Left ventricle myocardium inferior (tissue), 1 donor: ENCODE data around the gene DDX10. TPM values are rescaled to one million over a fixed set of nuclear protein-coding genes. Genes with fewer than 3 reads are reported as not detected.

Experiments used
- DNase-seq: peaks from one replicate; pipeline ENCODE4 v3.0.0-alpha.2; 2020
- H3K27ac ChIP-seq: fragments of 200-600 bp; replicated peaks from 2 replicates; pipeline ENCODE4 v1.8.0; 2021
- H3K27me3 ChIP-seq: fragments of 200-600 bp; 2 replicates; pipeline ENCODE4 v1.8.0; 2021; ENCODE audit warnings: low read depth
- H3K36me3 ChIP-seq: fragments of 200-600 bp; 2 replicates; pipeline ENCODE4 v1.8.0; 2021
- H3K4me1 ChIP-seq: fragments of 200-600 bp; 2 replicates; pipeline ENCODE4 v1.8.0; 2021
- H3K4me3 ChIP-seq: fragments of 200-600 bp; 2 replicates; pipeline ENCODE4 v1.8.0; 2021; ENCODE audit warnings: mild to moderate bottlenecking, moderate library complexity
- H3K9me3 ChIP-seq: fragments of 200-600 bp; replicated peaks from 2 replicates; pipeline ENCODE4 v1.8.0; 2021
- intact Hi-C: fragments of 100-400 bp; cut with micrococcal nuclease; formaldehyde crosslinking; loops from one replicate; pipeline ENCODE4 v1.11.0; 2022
- total RNA-seq: library from RNA; stranded (reverse); fragmentation: NEBNext Ultra II Directional; extraction: Animal tissue kit (Norgen Biotek cat#: 25700); gene quantifications from one replicate; pipeline ENCODE4 v1.2.1, GENCODE V29; 2021
- TF ChIP-seq, protein P1 (sequence below): fragments of 200-600 bp; IDR thresholded peaks from 2 replicates; pipeline ENCODE4 v1.8.0; 2021; ENCODE audit warnings: antibody characterized with exemption, mild to moderate bottlenecking, borderline replicate concordance
- donor health status: DM: no; HTN: yes; CAD: no; lungs with severe emphysema.

Gene DDX10
- total RNA-seq, 1 donor from 2014 or later: 11.7 TPM

- Histone ChIP-seq H3K4me3 (no peak overlapping the region), H3K27ac (no peak overlapping the region), H3K36me3 (peaks cover 10% of the 10 kb centered on the region), H3K9me3 (no peaks in the 10 kb centered on the region), H3K4me1 (peaks cover 43% of the 10 kb centered on the region), H3K27me3 (no peaks in the 10 kb centered on the region)
- intact Hi-C loops: no loop called here
- DNase-seq: no peak
- TF ChIP-seq, protein P1, sequence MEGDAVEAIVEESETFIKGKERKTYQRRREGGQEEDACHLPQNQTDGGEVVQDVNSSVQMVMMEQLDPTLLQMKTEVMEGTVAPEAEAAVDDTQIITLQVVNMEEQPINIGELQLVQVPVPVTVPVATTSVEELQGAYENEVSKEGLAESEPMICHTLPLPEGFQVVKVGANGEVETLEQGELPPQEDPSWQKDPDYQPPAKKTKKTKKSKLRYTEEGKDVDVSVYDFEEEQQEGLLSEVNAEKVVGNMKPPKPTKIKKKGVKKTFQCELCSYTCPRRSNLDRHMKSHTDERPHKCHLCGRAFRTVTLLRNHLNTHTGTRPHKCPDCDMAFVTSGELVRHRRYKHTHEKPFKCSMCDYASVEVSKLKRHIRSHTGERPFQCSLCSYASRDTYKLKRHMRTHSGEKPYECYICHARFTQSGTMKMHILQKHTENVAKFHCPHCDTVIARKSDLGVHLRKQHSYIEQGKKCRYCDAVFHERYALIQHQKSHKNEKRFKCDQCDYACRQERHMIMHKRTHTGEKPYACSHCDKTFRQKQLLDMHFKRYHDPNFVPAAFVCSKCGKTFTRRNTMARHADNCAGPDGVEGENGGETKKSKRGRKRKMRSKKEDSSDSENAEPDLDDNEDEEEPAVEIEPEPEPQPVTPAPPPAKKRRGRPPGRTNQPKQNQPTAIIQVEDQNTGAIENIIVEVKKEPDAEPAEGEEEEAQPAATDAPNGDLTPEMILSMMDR: no peak
Measured at GRCh38 chr11:108670451-108670850, 5.6 kb downstream of the DDX10 start.

- no peak for DNase-seq
- H3K27me3 ChIP-seq: no peaks in the 10 kb centered on the region
- H3K9me3 ChIP-seq: no peaks in the 10 kb centered on the region
- H3K4me3 ChIP-seq: no peak overlapping the region
- peaks cover 27% of the 10 kb centered on the region for H3K4me1 ChIP-seq
- H3K27ac ChIP-seq: no peak overlapping the region
- TF ChIP-seq, protein P1: no peak
- intact Hi-C loops: no loop called here
- peaks cover 26% of the 10 kb centered on the region for H3K36me3 ChIP-seq
Measured at GRCh38 chr11:108672113-108672512, 7.2 kb downstream of the DDX10 start.

- TF ChIP-seq, protein P1: no peak
- DNase-seq: no peak
- intact Hi-C loops: no loop called here
- Histone ChIP-seq H3K36me3 (peaks cover 32% of the 10 kb centered on the region), H3K27me3 (no peaks in the 10 kb centered on the region), H3K9me3 (no peaks in the 10 kb centered on the region), H3K4me3 (no peak overlapping the region), H3K4me1 (peaks cover 20% of the 10 kb centered on the region), H3K27ac (no peak overlapping the region)
Measured at GRCh38 chr11:108672786-108673185, 7.9 kb downstream of the DDX10 start.

GRCh38 chr11:108679045-108679444 lies 14.2 kb downstream of the DDX10 start:
- peaks cover 65% of the 10 kb centered on the region for H3K36me3 ChIP-seq
- no peaks in the 10 kb centered on the region for H3K4me1 ChIP-seq
- DNase-seq: no peak
- no peak overlapping the region for H3K27ac ChIP-seq
- intact Hi-C loops: no loop called here
- TF ChIP-seq, protein P1: no peak
- H3K9me3 ChIP-seq: no peaks in the 10 kb centered on the region
- H3K4me3 ChIP-seq: no peak overlapping the region
- no peaks in the 10 kb centered on the region for H3K27me3 ChIP-seq

DNA sequence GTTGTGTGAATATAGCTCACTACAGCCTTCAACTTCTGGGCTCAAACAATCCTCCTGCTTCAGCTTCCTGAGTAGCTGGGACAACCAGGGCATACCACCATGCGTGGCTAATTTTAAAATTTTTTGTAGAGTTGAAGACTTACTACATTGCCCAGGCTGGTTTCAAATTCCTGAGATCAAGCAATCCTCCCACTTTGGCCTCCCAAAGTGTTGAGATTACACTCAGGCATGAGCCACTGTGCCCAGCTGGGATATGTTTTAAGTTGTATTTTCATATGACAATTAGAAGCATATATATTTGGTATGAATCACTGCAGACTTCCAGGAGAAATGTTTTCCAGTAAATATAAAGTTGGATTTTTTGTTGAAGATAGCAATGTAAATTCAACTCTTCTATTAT lies 15.4 kb downstream of the DDX10 start:
- Histone ChIP-seq H3K4me1 (no peaks in the 10 kb centered on the region), H3K4me3 (no peak overlapping the region), H3K9me3 (no peaks in the 10 kb centered on the region), H3K27ac (no peak overlapping the region), H3K36me3 (peaks cover 63% of the 10 kb centered on the region), H3K27me3 (no peaks in the 10 kb centered on the region)
- TF ChIP-seq, protein P1: no peak
- no peak for DNase-seq
- intact Hi-C loops: no loop called here
